Vagina (tissue), 2 donors: ENCODE results near the gene TPT1. TPM values are rescaled to one million over a fixed set of nuclear protein-coding genes. Genes with fewer than 3 reads are reported as not detected.
"Not testable (repeated sequence)": the region's sequence is repeated elsewhere in the genome, so short reads cannot be mapped to it uniquely, and the experiment has no call there.

Experiments
- DNase-seq, 2 donors: peaks; one replicate each; pipeline ENCODE4 v3.0.0-alpha.2; 2017; ENCODE audit errors: extremely low spot score in 2 of 2
- H3K27ac ChIP-seq: fragments of 200-600 bp; sonication (generic); one replicate; pipeline ENCODE4 v1.5.1; 2019
- H3K27me3 ChIP-seq: fragments of 200-600 bp; sonication (generic); one replicate; pipeline ENCODE4 v1.5.1; 2019
- H3K36me3 ChIP-seq, 2 donors: fragments of 200-600 bp; sonication (generic); one replicate each; pipeline ENCODE4 v1.5.1; 2017 to 2019
- H3K4me1 ChIP-seq: fragments of 200-600 bp; sonication (generic); one replicate; pipeline ENCODE4 v1.5.1; 2019
- H3K4me3 ChIP-seq, 2 donors: fragments of 200-600 bp; sonication (generic); 1 replicate in 1 of 2; 2 replicates in 1 of 2; pipeline ENCODE4 v1.5.1; 2016 to 2019
- H3K9me3 ChIP-seq: fragments of 200-600 bp; sonication (generic); one replicate; pipeline ENCODE4 v1.5.1; 2019
- POLR2A ChIP-seq, 2 donors: fragments of 450-650 bp; IDR thresholded peaks; one replicate each; pipeline ENCODE4 v1.6.1; 2017; ENCODE audit warnings: antibody characterized with exemption in 2 of 2, mild to moderate bottlenecking in 2 of 2, moderate library complexity in 2 of 2
- POLR2AphosphoS5 ChIP-seq, 2 donors: sonication (generic); formaldehyde crosslinking; IDR thresholded peaks; one replicate each; pipeline ENCODE4 v1.9.0; 2017; ENCODE audit warnings: antibody characterized with exemption in 2 of 2, mild to moderate bottlenecking in 2 of 2, low read depth in 1 of 2; ENCODE audit not compliant: insufficient read depth in 1 of 2
- intact Hi-C: fragments of 100-400 bp; cut with DNase I; formaldehyde crosslinking; loops from one replicate; pipeline ENCODE4 v1.15.1; 2023
- total RNA-seq: library from RNA; depleted of rRNA; stranded (reverse); fragments of >200 nt; gene quantifications from one replicate; pipeline ENCODE4 v1.2.3, GENCODE V29; 2016
- TF ChIP-seq, protein P1 (sequence below), 3 experiments: fragments of 450-650 bp in 2 of 3; fragments of 200-600 bp in 1 of 3; sonication (generic) in 1 of 3; IDR thresholded peaks; one replicate each; pipeline ENCODE4 v1.5.1; 2017 to 2019; ENCODE audit warnings: antibody characterized with exemption in 3 of 3, mild to moderate bottlenecking in 2 of 3, moderate library complexity in 2 of 3

Gene TPT1
- total RNA-seq, result 3,952 TPM

DNA sequence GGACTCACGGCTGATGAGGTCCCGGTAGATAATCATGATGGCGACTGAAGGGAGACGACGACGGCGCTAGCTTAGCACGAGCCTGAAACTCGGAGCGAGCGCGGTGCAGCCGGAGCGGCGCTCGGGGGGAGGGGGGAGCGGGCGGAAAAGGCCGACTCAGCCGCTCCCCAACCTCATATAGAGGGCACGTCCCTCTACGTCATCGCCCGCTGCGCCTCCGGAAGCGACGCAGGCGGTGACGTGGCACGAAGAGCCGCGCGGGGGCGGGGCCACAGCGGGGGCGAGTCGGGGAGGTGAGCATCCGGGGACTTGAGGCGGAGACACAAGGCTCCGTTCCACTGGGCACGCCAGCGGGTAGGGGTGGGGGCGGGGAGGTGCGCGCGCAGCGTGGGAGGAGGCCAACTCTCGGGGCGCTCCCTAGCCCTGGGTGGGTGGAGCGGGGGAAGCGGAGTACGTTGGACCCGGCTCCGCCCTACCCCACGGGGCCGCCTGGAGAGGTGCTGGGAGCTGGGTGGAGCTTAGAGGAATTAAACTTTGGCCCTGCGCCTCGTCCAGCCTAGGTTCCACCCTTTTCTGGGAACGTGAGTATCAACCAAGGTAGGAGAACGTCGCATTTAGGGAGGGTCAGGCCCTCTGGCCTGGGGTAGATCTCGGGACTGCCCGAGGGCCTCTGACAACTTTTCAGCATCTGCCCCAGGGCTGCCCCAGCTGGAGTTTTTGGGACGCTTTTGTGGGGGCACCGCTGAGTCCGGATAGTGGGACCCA, at the start of gene TPT1:
TSS of gene TPT1 (minus strand) at position 150 of the 765 bp plus-strand sequence. CDS start at position 36, 114 bp downstream.
- Histone ChIP-seq H3K9me3 (no peaks in the 10 kb centered on the region), H3K4me1 (peaks cover 53% of the 10 kb centered on the region), H3K36me3 (peaks cover 0 to 39% of the 10 kb centered on the region in 2 donors), H3K4me3 (peak within 1 kb of the TSS; percentile 99 to 100), H3K27ac (peak within 1 kb of the TSS; percentile 100), H3K27me3 (no peaks in the 10 kb centered on the region)
- DNase-seq, result peak; percentile 100
- TF ChIP-seq POLR2A (IDR thresholded peaks at IDR 0.05) (peak in 1 of 2 donors; percentile 96), POLR2AphosphoS5 (IDR thresholded peaks at IDR 0.05; ENCODE audit: insufficient read depth in 1 of 2, low read depth in 1 of 2) (peak; percentile 87 to 96)
- TF ChIP-seq, protein P1, sequence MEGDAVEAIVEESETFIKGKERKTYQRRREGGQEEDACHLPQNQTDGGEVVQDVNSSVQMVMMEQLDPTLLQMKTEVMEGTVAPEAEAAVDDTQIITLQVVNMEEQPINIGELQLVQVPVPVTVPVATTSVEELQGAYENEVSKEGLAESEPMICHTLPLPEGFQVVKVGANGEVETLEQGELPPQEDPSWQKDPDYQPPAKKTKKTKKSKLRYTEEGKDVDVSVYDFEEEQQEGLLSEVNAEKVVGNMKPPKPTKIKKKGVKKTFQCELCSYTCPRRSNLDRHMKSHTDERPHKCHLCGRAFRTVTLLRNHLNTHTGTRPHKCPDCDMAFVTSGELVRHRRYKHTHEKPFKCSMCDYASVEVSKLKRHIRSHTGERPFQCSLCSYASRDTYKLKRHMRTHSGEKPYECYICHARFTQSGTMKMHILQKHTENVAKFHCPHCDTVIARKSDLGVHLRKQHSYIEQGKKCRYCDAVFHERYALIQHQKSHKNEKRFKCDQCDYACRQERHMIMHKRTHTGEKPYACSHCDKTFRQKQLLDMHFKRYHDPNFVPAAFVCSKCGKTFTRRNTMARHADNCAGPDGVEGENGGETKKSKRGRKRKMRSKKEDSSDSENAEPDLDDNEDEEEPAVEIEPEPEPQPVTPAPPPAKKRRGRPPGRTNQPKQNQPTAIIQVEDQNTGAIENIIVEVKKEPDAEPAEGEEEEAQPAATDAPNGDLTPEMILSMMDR (IDR thresholded peaks at IDR 0.05), result no peak
- intact Hi-C loops, result no loop called here

DNA sequence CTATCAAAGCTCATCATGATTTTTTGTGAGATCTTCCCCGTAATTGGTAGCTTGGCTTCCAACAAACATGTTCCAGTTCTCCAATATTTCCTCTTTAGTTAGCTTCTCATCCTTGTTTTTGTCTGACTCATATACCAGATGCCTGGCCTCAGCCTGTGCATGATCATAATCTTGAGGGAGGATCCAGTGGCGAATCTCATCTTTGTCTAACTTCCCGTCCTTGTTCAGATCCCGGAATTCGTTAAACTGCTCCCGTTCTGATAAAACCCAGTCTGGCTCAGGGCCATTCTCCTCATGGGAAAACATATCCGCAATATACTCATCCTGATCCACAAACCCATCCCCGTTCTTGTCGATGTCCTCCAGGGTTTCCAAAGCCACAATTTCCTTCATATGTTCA, 49.4 kb upstream of the TPT1 start:
- intact Hi-C loops, H3K27me3 ChIP-seq, DNase-seq, H3K9me3 ChIP-seq, H3K4me3 ChIP-seq, H3K4me1 ChIP-seq, H3K27ac ChIP-seq, H3K36me3 ChIP-seq: not testable (repeated sequence)

DNA sequence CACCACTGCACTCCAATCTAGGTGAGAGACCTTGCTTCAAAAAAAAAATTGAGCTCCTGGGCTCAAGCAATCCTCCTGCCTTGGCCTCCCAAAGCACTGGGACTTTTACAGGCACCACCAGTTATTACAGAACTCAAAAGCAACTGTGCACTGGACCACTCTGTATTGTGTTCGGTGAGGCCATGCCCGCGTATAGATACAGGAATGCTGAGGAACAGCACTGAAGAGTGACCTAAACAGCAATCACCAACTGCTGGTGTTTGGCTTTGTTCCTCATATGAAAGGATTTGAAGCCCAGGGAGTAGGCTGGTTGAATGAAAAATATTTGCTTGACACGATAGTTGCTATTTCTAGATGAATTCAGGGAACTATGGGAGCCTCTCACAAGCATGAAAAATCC, 47.7 kb upstream of the TPT1 start:
- Histone ChIP-seq H3K4me1 (no peaks in the 10 kb centered on the region), H3K4me3 (no peak overlapping the region), H3K27me3 (no peaks in the 10 kb centered on the region), H3K36me3 (no peaks in the 10 kb centered on the region), H3K27ac (no peak overlapping the region), H3K9me3 (no peaks in the 10 kb centered on the region)
- no peak for DNase-seq
- intact Hi-C loops, result no loop called here
- TF ChIP-seq POLR2A (IDR thresholded peaks at IDR 0.05), result no peak
- TF ChIP-seq, protein P1 (IDR thresholded peaks at IDR 0.05), result no peak
- no peak for TF ChIP-seq POLR2AphosphoS5 (IDR thresholded peaks at IDR 0.05; ENCODE audit: insufficient read depth in 1 of 2, low read depth in 1 of 2)

DNA sequence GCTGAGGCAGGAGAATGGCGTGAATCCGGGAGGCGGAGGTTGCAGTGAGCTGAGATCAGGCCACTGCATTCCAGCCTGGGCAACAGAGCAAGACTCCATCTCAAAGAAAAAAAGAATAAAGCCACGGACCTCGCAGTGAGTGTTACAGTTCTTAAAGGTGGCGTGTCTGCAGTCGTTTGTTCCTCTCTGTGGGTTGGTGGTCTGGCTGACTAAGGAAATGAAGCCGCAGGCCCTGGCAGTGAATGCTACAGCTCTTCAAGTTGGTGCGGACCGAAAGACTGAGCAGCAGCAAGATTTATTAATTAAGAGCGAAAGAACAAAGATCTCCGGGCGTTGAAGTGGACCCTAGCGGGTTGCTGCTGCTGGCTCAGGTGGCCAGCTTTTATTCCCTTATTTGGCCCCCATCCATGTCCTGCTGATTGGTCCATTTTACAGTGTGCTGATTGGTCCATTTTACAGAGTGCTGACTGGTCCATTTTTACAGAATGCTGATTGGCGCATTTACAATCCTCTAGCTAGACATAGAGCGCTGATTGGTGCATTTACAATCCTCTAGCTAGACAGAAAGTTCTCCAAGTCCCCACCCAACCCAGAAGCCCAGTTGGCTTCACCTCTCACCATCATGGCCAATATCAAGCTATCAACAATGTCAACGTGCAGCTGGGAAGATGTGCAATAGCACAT, 46.1 kb upstream of the TPT1 start:
- intact Hi-C loops, H3K4me3 ChIP-seq, H3K9me3 ChIP-seq, H3K27ac ChIP-seq, H3K27me3 ChIP-seq, H3K4me1 ChIP-seq, DNase-seq, H3K36me3 ChIP-seq: not testable (repeated sequence)

DNA sequence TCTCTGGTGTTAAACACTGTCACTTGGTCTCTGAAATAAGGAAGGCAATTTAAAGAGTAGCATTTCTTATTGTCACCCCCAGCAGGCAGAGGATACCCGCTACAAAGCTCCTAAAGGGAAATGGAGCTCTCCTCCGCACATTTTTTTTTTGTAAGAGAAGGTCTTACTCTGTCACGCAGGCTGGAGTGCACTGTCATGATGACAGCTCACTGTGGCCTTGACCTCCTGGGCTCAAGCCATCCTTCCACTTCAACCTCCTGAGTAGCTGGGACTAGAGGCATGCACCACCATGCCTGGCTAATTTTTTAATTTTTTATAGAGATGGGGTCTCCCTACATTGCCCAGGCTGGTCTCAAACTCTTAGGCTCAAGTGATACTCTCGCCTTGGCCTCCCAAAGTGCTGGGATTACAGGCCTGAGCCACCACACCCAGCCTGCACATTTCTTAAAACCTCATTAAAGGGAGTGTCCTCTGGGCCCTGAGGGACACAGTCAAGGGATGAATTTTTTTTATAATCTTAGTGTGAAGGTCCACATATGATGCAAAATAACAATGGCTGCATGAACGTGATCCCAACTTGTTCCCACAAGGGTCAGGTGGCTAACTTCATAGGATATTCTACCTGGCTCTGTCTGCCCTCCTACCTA, 45.0 kb upstream of the TPT1 start:
- H3K36me3 ChIP-seq, result no peaks in the 10 kb centered on the region
- no peak overlapping the region for H3K4me3 ChIP-seq
- H3K27me3 ChIP-seq, result no peaks in the 10 kb centered on the region
- TF ChIP-seq POLR2AphosphoS5 (IDR thresholded peaks at IDR 0.05; ENCODE audit: insufficient read depth in 1 of 2, low read depth in 1 of 2), result no peak
- TF ChIP-seq POLR2A (IDR thresholded peaks at IDR 0.05), result no peak
- H3K4me1 ChIP-seq, result no peaks in the 10 kb centered on the region
- intact Hi-C loops, result no loop called here
- no peak for DNase-seq
- no peak overlapping the region for H3K27ac ChIP-seq
- no peaks in the 10 kb centered on the region for H3K9me3 ChIP-seq

DNA sequence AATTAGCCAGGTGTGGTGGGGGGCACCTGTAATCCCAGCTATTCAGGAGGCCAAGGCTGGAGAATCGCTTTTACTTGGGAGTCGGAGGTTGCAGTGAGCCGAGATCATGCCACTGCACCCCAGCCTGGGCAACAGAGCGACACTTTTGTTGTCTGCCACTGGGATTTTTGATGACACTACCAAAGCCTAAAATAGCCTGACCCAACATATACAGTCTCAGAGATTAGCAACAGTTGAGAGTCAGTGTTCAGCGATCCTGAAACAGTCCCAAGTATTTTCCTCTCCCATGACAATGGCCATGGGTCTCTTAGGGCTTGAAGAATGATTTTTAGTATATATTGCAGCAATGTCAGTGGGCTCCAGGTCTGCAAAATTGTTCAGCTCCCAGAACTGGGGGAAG, 44.3 kb upstream of the TPT1 start:
- Histone ChIP-seq H3K27me3 (no peaks in the 10 kb centered on the region), H3K36me3 (no peaks in the 10 kb centered on the region), H3K4me3 (no peak overlapping the region), H3K4me1 (no peaks in the 10 kb centered on the region), H3K9me3 (no peaks in the 10 kb centered on the region), H3K27ac (no peak overlapping the region)
- no peak for DNase-seq
- intact Hi-C loops, result no loop called here
- TF ChIP-seq POLR2A (IDR thresholded peaks at IDR 0.05) (no peak), POLR2AphosphoS5 (IDR thresholded peaks at IDR 0.05; ENCODE audit: insufficient read depth in 1 of 2, low read depth in 1 of 2) (no peak)
- TF ChIP-seq, protein P1 (IDR thresholded peaks at IDR 0.05), result no peak
